Esophagus mucosa (tissue), 1 donor: ENCODE measurements around the gene GRIN3A. TPM values are rescaled to one million over a fixed set of nuclear protein-coding genes. Genes with fewer than 3 reads are reported as not detected.

ENCODE experiments used
- ATAC-seq: fragments of 200-7000 bp; cut with Tn5 transposase; one replicate; pipeline ENCODE4 v1.9.1; 2020
- total RNA-seq: library from RNA; stranded (reverse); gene quantifications from one replicate; pipeline ENCODE4 v1.2.4, GENCODE V29; 2023
- donor health status: DM: yes; HTN: yes; CAD: no.

The GRIN3A gene
- total RNA-seq, 1 donor from 2014 or later = not detected

GRCh38 chr9:101632611-101633010, 105.8 kb downstream of the GRIN3A start:
- ATAC-seq = no peak

GRCh38 chr9:101631892-101632291, 106.6 kb downstream of the GRIN3A start:
- ATAC-seq = no peak

GRCh38 chr9:101629636-101630035, 108.8 kb downstream of the GRIN3A start:
- ATAC-seq = no peak

- ATAC-seq = no peak
Measured at GRCh38 chr9:101628173-101628572, 110.3 kb downstream of the GRIN3A start.

GRCh38 chr9:101626295-101626694, 112.2 kb downstream of the GRIN3A start:
- ATAC-seq = no peak

GRCh38 chr9:101625876-101626275, 112.6 kb downstream of the GRIN3A start:
- no peak for ATAC-seq

- no peak for ATAC-seq
Measured at GRCh38 chr9:101620452-101620851, 118.0 kb downstream of the GRIN3A start.

GRCh38 chr9:101618698-101619097, 119.7 kb downstream of the GRIN3A start:
- ATAC-seq = no peak

- no peak for ATAC-seq
Measured at GRCh38 chr9:101605547-101605946, 132.9 kb downstream of the GRIN3A start.

GRCh38 chr9:101604296-101604695, 134.2 kb downstream of the GRIN3A start:
- ATAC-seq = no peak

- ATAC-seq = no peak
Measured at GRCh38 chr9:101601904-101602765, 136.3 kb downstream of the GRIN3A start.

GRCh38 chr9:101594796-101595195, 143.7 kb downstream of the GRIN3A start, which contains the start of gene PPP3R2:
Gene PPP3R2, minus strand, starts transcription at chr9:101594969. Its CDS starts 48 bp downstream, at chr9:101594921.
- ATAC-seq = no peak

- no peak for ATAC-seq
Measured at GRCh38 chr9:101593345-101593744, 145.1 kb downstream of the GRIN3A start.

GRCh38 chr9:101592788-101593187, 145.7 kb downstream of the GRIN3A start:
- ATAC-seq = no peak

- ATAC-seq = no peak
Measured at GRCh38 chr9:101591787-101592446, 146.5 kb downstream of the GRIN3A start.

- ATAC-seq = no peak
Measured at GRCh38 chr9:101590901-101591300, 147.5 kb downstream of the GRIN3A start.

- ATAC-seq = peak; percentile 59
Measured at GRCh38 chr9:101590074-101590473, 148.4 kb downstream of the GRIN3A start.

GRCh38 chr9:101587332-101588043, 151.0 kb downstream of the GRIN3A start:
- ATAC-seq = no peak

GRCh38 chr9:101586651-101587050, 151.8 kb downstream of the GRIN3A start:
- no peak for ATAC-seq

- ATAC-seq = no peak
Measured at GRCh38 chr9:101585740-101586139, 152.7 kb downstream of the GRIN3A start.

- ATAC-seq = no peak
Measured at GRCh38 chr9:101582553-101582952, 155.9 kb downstream of the GRIN3A start.

- no peak for ATAC-seq
Measured at GRCh38 chr9:101579711-101580545, 158.5 kb downstream of the GRIN3A start.
